ENCODE results near the gene CNTN1. TPM values are rescaled to one million over a fixed set of nuclear protein-coding genes. Genes with fewer than 3 reads are reported as not detected.

The CNTN1 gene
- polyA plus RNA-seq, 1 donor from 2014 or later = 101 TPM

DNA sequence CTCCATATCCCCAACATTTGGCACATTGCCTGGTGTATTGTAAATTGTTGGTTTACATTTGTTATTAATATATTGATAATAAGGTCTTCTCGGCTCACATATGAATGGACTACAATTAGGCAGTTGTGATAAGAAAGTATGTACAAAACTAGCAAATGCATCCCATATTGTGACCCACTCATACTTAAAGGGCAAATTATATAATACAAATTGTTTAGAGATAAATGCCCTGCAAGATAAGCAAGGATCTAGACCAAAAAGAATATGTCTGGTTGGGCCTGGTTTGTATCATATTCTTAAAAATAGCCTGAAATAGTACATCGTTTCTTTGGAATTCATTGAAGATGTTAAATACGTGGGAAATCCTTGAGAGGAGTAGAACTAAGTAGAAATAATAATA, 151.3 kb downstream of the CNTN1 start:
- Histone ChIP-seq H3K36me3 (ENCODE audit: insufficient read depth, low read length) (no peaks in the 10 kb centered on the region), H3K27me3 (ENCODE audit: insufficient read depth, low read depth, low read length) (no peaks in the 10 kb centered on the region), H4K20me1 (ENCODE audit: insufficient read depth) (no peaks in the 10 kb centered on the region), H3K27ac (ENCODE audit: low read length) (no peak overlapping the region), H3K79me2 (replicated peaks; ENCODE audit: insufficient read depth, low read length) (no peaks in the 10 kb centered on the region), H3K9me2 (ENCODE audit: insufficient read depth, low read length) (no peaks in the 10 kb centered on the region), H3K4me2 (ENCODE audit: low read length) (no peak overlapping the region), H2AFZ (ENCODE audit: low read depth, low read length) (no peak overlapping the region), H3K9me3 (ENCODE audit: low read length) (no peaks in the 10 kb centered on the region), H3K9ac (ENCODE audit: low read length) (no peak overlapping the region), H3K4me3 (ENCODE audit: low read length) (no peak overlapping the region), H3F3A (ENCODE audit: insufficient read depth, low read length, poor library complexity, severe bottlenecking) (no peaks in the 10 kb centered on the region)
- TF ChIP-seq RAD21 (conservative IDR thresholded peaks at IDR 0.05) (no peak), EP300 (conservative IDR thresholded peaks at IDR 0.05; ENCODE audit: poor library complexity, severe bottlenecking) (no peak), SMC3 (conservative IDR thresholded peaks at IDR 0.05; ENCODE audit: poor library complexity) (no peak), TAF1 (IDR thresholded peaks at IDR 0.05; ENCODE audit: low read depth) (no peak), EZH2 (IDR thresholded peaks at IDR 0.05; ENCODE audit: borderline replicate concordance, insufficient read depth, low read length, poor library complexity, severe bottlenecking) (no peak), POLR2AphosphoS5 (IDR thresholded peaks at IDR 0.05) (no peak), MXI1 (conservative IDR thresholded peaks at IDR 0.05; ENCODE audit: poor library complexity, severe bottlenecking) (no peak)
- TF ChIP-seq, protein P1, sequence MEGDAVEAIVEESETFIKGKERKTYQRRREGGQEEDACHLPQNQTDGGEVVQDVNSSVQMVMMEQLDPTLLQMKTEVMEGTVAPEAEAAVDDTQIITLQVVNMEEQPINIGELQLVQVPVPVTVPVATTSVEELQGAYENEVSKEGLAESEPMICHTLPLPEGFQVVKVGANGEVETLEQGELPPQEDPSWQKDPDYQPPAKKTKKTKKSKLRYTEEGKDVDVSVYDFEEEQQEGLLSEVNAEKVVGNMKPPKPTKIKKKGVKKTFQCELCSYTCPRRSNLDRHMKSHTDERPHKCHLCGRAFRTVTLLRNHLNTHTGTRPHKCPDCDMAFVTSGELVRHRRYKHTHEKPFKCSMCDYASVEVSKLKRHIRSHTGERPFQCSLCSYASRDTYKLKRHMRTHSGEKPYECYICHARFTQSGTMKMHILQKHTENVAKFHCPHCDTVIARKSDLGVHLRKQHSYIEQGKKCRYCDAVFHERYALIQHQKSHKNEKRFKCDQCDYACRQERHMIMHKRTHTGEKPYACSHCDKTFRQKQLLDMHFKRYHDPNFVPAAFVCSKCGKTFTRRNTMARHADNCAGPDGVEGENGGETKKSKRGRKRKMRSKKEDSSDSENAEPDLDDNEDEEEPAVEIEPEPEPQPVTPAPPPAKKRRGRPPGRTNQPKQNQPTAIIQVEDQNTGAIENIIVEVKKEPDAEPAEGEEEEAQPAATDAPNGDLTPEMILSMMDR (IDR thresholded peaks at IDR 0.05; ENCODE audit: poor library complexity, severe bottlenecking) = no peak
- TF ChIP-seq, protein P2, sequence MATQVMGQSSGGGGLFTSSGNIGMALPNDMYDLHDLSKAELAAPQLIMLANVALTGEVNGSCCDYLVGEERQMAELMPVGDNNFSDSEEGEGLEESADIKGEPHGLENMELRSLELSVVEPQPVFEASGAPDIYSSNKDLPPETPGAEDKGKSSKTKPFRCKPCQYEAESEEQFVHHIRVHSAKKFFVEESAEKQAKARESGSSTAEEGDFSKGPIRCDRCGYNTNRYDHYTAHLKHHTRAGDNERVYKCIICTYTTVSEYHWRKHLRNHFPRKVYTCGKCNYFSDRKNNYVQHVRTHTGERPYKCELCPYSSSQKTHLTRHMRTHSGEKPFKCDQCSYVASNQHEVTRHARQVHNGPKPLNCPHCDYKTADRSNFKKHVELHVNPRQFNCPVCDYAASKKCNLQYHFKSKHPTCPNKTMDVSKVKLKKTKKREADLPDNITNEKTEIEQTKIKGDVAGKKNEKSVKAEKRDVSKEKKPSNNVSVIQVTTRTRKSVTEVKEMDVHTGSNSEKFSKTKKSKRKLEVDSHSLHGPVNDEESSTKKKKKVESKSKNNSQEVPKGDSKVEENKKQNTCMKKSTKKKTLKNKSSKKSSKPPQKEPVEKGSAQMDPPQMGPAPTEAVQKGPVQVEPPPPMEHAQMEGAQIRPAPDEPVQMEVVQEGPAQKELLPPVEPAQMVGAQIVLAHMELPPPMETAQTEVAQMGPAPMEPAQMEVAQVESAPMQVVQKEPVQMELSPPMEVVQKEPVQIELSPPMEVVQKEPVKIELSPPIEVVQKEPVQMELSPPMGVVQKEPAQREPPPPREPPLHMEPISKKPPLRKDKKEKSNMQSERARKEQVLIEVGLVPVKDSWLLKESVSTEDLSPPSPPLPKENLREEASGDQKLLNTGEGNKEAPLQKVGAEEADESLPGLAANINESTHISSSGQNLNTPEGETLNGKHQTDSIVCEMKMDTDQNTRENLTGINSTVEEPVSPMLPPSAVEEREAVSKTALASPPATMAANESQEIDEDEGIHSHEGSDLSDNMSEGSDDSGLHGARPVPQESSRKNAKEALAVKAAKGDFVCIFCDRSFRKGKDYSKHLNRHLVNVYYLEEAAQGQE (IDR thresholded peaks at IDR 0.05; ENCODE audit: borderline replicate concordance) = no peak

DNA sequence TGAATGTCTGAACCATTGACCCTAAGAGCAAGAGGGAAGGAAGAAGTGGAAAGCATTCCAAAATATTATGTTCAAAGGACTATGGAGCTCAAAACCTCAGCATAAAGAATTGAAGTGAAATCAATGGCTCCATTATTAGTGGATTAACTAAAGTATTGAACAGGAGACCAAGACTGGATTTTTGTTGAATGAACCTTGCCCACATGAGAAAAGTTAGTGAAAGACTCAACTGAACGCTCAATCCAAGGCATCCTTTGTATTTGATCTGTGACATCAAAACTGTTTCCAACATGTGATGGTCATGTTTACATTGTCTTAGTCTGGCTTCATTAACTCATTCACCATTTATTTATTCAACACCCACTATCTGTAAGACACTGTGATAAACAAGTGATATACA, 161.0 kb downstream of the CNTN1 start:
- no peak for TF ChIP-seq EZH2 (IDR thresholded peaks at IDR 0.05; ENCODE audit: borderline replicate concordance, insufficient read depth, low read length, poor library complexity, severe bottlenecking)
- Histone ChIP-seq H2AFZ (ENCODE audit: low read depth, low read length) (no peak overlapping the region), H3K4me3 (ENCODE audit: low read length) (no peak overlapping the region), H3K27me3 (ENCODE audit: insufficient read depth, low read depth, low read length) (peaks cover 9% of the 10 kb centered on the region), H3K9me2 (ENCODE audit: insufficient read depth, low read length) (no peaks in the 10 kb centered on the region), H4K20me1 (ENCODE audit: insufficient read depth) (no peaks in the 10 kb centered on the region), H3K36me3 (ENCODE audit: insufficient read depth, low read length) (no peaks in the 10 kb centered on the region), H3K79me2 (replicated peaks; ENCODE audit: insufficient read depth, low read length) (no peaks in the 10 kb centered on the region), H3K27ac (ENCODE audit: low read length) (no peak overlapping the region), H3K9ac (ENCODE audit: low read length) (no peak overlapping the region), H3K4me2 (ENCODE audit: low read length) (no peak overlapping the region), H3F3A (ENCODE audit: insufficient read depth, low read length, poor library complexity, severe bottlenecking) (no peaks in the 10 kb centered on the region), H3K9me3 (ENCODE audit: low read length) (no peaks in the 10 kb centered on the region)

DNA sequence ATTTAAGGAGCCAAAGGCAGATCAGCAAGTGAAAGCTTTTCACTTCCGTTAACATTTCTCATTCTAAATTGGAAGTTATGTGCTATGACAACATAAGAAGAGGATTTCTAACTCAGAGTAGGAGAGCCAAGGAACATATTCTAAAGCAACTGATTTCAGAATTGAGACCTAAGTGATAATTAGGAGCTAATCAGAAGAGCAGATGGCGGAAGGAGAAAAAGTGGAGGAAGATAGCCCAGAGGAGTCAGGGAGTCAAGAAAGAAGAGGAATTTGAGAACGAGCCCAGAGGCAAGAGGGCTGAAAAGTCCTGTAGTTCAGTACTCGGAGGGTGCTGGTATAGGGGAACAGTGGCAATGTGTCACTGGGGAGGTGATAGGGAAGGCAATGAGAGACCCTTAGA, 162.4 kb downstream of the CNTN1 start:
- no peak overlapping the region for H3K4me2 ChIP-seq (ENCODE audit: low read length)
- H3K79me2 ChIP-seq (replicated peaks; ENCODE audit: insufficient read depth, low read length) = no peaks in the 10 kb centered on the region
- H2AFZ ChIP-seq (ENCODE audit: low read depth, low read length) = no peak overlapping the region
- H3K27ac ChIP-seq (ENCODE audit: low read length) = no peak overlapping the region
- H3K27me3 ChIP-seq (ENCODE audit: insufficient read depth, low read depth, low read length) = peaks cover 9% of the 10 kb centered on the region
- no peak overlapping the region for H3K4me3 ChIP-seq (ENCODE audit: low read length)
- no peak overlapping the region for H3K9ac ChIP-seq (ENCODE audit: low read length)
- no peaks in the 10 kb centered on the region for H4K20me1 ChIP-seq (ENCODE audit: insufficient read depth)
- TF ChIP-seq EZH2 (IDR thresholded peaks at IDR 0.05; ENCODE audit: borderline replicate concordance, insufficient read depth, low read length, poor library complexity, severe bottlenecking) (no peak), POLR2AphosphoS5 (IDR thresholded peaks at IDR 0.05) (no peak)
- TF ChIP-seq, protein P2 (IDR thresholded peaks at IDR 0.05; ENCODE audit: borderline replicate concordance) = no peak
- H3F3A ChIP-seq (ENCODE audit: insufficient read depth, low read length, poor library complexity, severe bottlenecking) = no peaks in the 10 kb centered on the region
- no peaks in the 10 kb centered on the region for H3K36me3 ChIP-seq (ENCODE audit: insufficient read depth, low read length)
- H3K9me3 ChIP-seq (ENCODE audit: low read length) = no peaks in the 10 kb centered on the region
- H3K9me2 ChIP-seq (ENCODE audit: insufficient read depth, low read length) = no peaks in the 10 kb centered on the region

Measured in neural cell (in vitro differentiated cells).